Vagina (tissue), 2 donors: ENCODE measurements around the gene MRGPRF.

Experiments
- CTCF ChIP-seq, 3 experiments: fragments of 450-650 bp in 2 of 3; fragments of 200-600 bp in 1 of 3; sonication (generic) in 1 of 3; IDR thresholded peaks; one replicate each; pipeline ENCODE4 v1.5.1; 2017 to 2019; ENCODE audit warnings: antibody characterized with exemption in 3 of 3, mild to moderate bottlenecking in 2 of 3, moderate library complexity in 2 of 3
- POLR2A ChIP-seq, 2 donors: fragments of 450-650 bp; IDR thresholded peaks; one replicate each; pipeline ENCODE4 v1.6.1; 2017; ENCODE audit warnings: antibody characterized with exemption in 2 of 2, mild to moderate bottlenecking in 2 of 2, moderate library complexity in 2 of 2
- POLR2AphosphoS5 ChIP-seq, 2 donors: sonication (generic); formaldehyde crosslinking; IDR thresholded peaks; one replicate each; pipeline ENCODE4 v1.9.0; 2017; ENCODE audit warnings: antibody characterized with exemption in 2 of 2, mild to moderate bottlenecking in 2 of 2, low read depth in 1 of 2; ENCODE audit not compliant: insufficient read depth in 1 of 2

DNA sequence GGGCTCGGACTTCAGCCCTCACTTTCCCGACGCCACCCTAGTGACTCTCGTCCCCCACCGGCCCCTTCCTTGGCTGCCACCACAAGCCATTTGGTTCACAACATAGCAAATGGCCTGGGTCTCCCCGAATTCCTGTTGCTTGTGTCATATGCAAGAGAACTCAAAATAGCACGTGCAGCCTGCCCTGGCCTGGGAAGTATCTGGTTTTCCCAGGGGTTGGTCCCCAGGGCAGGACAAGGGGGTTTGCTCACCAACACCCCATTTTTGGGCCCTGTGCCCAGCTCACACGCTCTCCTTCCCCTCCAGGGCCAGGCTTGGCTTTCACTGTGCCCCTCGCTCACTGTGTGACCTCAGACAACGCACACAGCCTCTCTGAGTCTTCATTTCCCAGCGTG lies 22.9 kb upstream of the MRGPRF start:
- TF ChIP-seq POLR2A (IDR thresholded peaks at IDR 0.05) (no peak), POLR2AphosphoS5 (IDR thresholded peaks at IDR 0.05; ENCODE audit: insufficient read depth in 1 of 2, low read depth in 1 of 2) (peak in 1 of 2 donors; percentile 58), CTCF (IDR thresholded peaks at IDR 0.05) (no peak)
